SK-N-SH treated with all-trans-retinoic acid at 6 μM for 48 hours (cell line): ENCODE measurements around the gene NT5DC1.

Experiments
- ATAC-seq: fragments of 200-7000 bp; cut with Tn5 transposase; 3 replicates; pipeline ENCODE4 v1.9.1; 2020; ENCODE audit warnings: mild to moderate bottlenecking, moderate library complexity
- BACH2 ChIP-seq: fragments of 250-450 bp; sonication (Bioruptor Pico); IDR thresholded peaks from 2 replicates; pipeline ENCODE4 v1.9.0; 2021; ENCODE audit warnings: mild to moderate bottlenecking, borderline replicate concordance
- CREB5 ChIP-seq: fragments of 250-450 bp; sonication (Bioruptor Pico); IDR thresholded peaks from 2 replicates; pipeline ENCODE4 v1.5.1; 2020; ENCODE audit warnings: low read depth, mild to moderate bottlenecking, moderate library complexity
- CSDC2 ChIP-seq: fragments of 250-450 bp; sonication (Bioruptor Pico); IDR thresholded peaks from 2 replicates; pipeline ENCODE4 v1.5.0; 2020; ENCODE audit warnings: mild to moderate bottlenecking, moderate library complexity
- CSRNP3 ChIP-seq: fragments of 250-450 bp; sonication (Bioruptor Pico); IDR thresholded peaks from 2 replicates; pipeline ENCODE4 v1.5.1; 2021; ENCODE audit warnings: mild to moderate bottlenecking, moderate library complexity
- ESRRG ChIP-seq: fragments of 250-450 bp; sonication (Bioruptor Pico); IDR thresholded peaks from 2 replicates; pipeline ENCODE4 v1.6.1; 2021; ENCODE audit warnings: mild to moderate bottlenecking
- GLIS3 ChIP-seq: fragments of 250-450 bp; sonication (Bioruptor Pico); IDR thresholded peaks from 2 replicates; pipeline ENCODE4 v1.5.0; 2020; ENCODE audit warnings: mild to moderate bottlenecking, moderate library complexity
- ISL1 ChIP-seq: fragments of 250-450 bp; sonication (Bioruptor Pico); IDR thresholded peaks from 2 replicates; pipeline ENCODE4 v2.1.2; 2022; ENCODE audit warnings: mild to moderate bottlenecking, moderate library complexity
- OSR1 ChIP-seq: fragments of 250-450 bp; sonication (Bioruptor Pico); IDR thresholded peaks from 2 replicates; pipeline ENCODE4 v1.8.0; 2022; ENCODE audit warnings: moderate library complexity, mild to moderate bottlenecking, inconsistent platforms
- PATZ1 ChIP-seq: fragments of 250-450 bp; sonication (Bioruptor Pico); IDR thresholded peaks from 2 replicates; pipeline ENCODE4 v1.8.0; 2020; ENCODE audit warnings: mild to moderate bottlenecking, moderate library complexity, borderline replicate concordance
- POU6F1 ChIP-seq: fragments of 250-450 bp; sonication (Bioruptor Pico); IDR thresholded peaks from 2 replicates; pipeline ENCODE4 v1.8.0; 2021; ENCODE audit warnings: low read depth, mild to moderate bottlenecking, moderate library complexity, borderline replicate concordance
- PPARA ChIP-seq: fragments of 250-450 bp; sonication (Bioruptor Pico); IDR thresholded peaks from 2 replicates; pipeline ENCODE4 v1.5.0; 2020; ENCODE audit warnings: mild to moderate bottlenecking, borderline replicate concordance
- RARB ChIP-seq: fragments of 250-450 bp; sonication (Bioruptor Pico); IDR thresholded peaks from 2 replicates; pipeline ENCODE4 v1.8.0; 2021; ENCODE audit warnings: mild to moderate bottlenecking, moderate library complexity
- SNAI2 ChIP-seq: fragments of 250-450 bp; sonication (Bioruptor Pico); IDR thresholded peaks from 2 replicates; pipeline ENCODE4 v1.5.0; 2020; ENCODE audit warnings: mild to moderate bottlenecking, moderate library complexity
- TCF4 ChIP-seq: fragments of 250-450 bp; sonication (Bioruptor Pico); IDR thresholded peaks from 2 replicates; pipeline ENCODE4 v1.8.0; 2021; ENCODE audit warnings: mild to moderate bottlenecking, moderate library complexity, borderline replicate concordance
- TOX ChIP-seq: fragments of 250-450 bp; sonication (Bioruptor Pico); IDR thresholded peaks from 2 replicates; pipeline ENCODE4 v1.8.0; 2021; ENCODE audit warnings: mild to moderate bottlenecking, moderate library complexity, borderline replicate concordance
- TSHZ2 ChIP-seq: fragments of 250-450 bp; sonication (Bioruptor Pico); IDR thresholded peaks from 2 replicates; pipeline ENCODE4 v1.5.0; 2020; ENCODE audit warnings: mild to moderate bottlenecking, moderate library complexity
- ZC3H10 ChIP-seq: fragments of 250-450 bp; sonication (Bioruptor Pico); IDR thresholded peaks from 2 replicates; pipeline ENCODE4 v1.5.1; 2021; ENCODE audit warnings: mild to moderate bottlenecking, moderate library complexity
- ZNF565 ChIP-seq: fragments of 450-650 bp; formaldehyde crosslinking; conservative IDR thresholded peaks from 2 replicates; pipeline ENCODE4 v1.5.0; 2020; ENCODE audit warnings: low read depth, mild to moderate bottlenecking, moderate library complexity
- ZNF70 ChIP-seq: fragments of 450-650 bp; formaldehyde crosslinking; IDR thresholded peaks from 2 replicates; pipeline ENCODE4 v1.5.0; 2020; ENCODE audit warnings: mild to moderate bottlenecking, moderate library complexity
- ZNF8 ChIP-seq: fragments of 450-650 bp; formaldehyde crosslinking; IDR thresholded peaks from 2 replicates; pipeline ENCODE4 v1.5.0; 2020; ENCODE audit warnings: mild to moderate bottlenecking, moderate library complexity

Gene NT5DC1

GRCh38 chr6:116176596-116176995 lies 75.9 kb downstream of the NT5DC1 start:
- no peak for ATAC-seq
- TF ChIP-seq CSDC2 (CRISPR knock-in tag), result no peak
- TF ChIP-seq ISL1 (CRISPR knock-in tag), result no peak
- no peak for TF ChIP-seq GLIS3
- TF ChIP-seq BACH2 (CRISPR knock-in tag), result no peak
- no peak for TF ChIP-seq TOX (CRISPR knock-in tag)
- TF ChIP-seq PPARA (CRISPR knock-in tag), result no peak
- no peak for TF ChIP-seq RARB (CRISPR knock-in tag)
- no peak for TF ChIP-seq ZNF8 (CRISPR knock-in tag)
- no peak for TF ChIP-seq OSR1
- TF ChIP-seq POU6F1 (CRISPR knock-in tag), result no peak
- TF ChIP-seq TCF4 (CRISPR knock-in tag), result no peak
- no peak for TF ChIP-seq PATZ1 (CRISPR knock-in tag)
- no peak for TF ChIP-seq CSRNP3
- TF ChIP-seq ESRRG (CRISPR knock-in tag), result no peak
- TF ChIP-seq, all 23 proteins: peak for 0

GRCh38 chr6:116180375-116180774 lies 79.7 kb downstream of the NT5DC1 start:
- TF ChIP-seq ZNF70 (CRISPR knock-in tag), result no peak
- TF ChIP-seq TOX (CRISPR knock-in tag), result no peak
- TF ChIP-seq GLIS3, result no peak
- TF ChIP-seq PPARA (CRISPR knock-in tag), result no peak
- TF ChIP-seq CSDC2 (CRISPR knock-in tag), result no peak
- TF ChIP-seq TCF4 (CRISPR knock-in tag), result no peak
- TF ChIP-seq ISL1 (CRISPR knock-in tag), result no peak
- no peak for TF ChIP-seq RARB (CRISPR knock-in tag)
- no peak for TF ChIP-seq ESRRG (CRISPR knock-in tag)
- no peak for TF ChIP-seq CSRNP3
- no peak for TF ChIP-seq TSHZ2 (CRISPR knock-in tag)
- TF ChIP-seq POU6F1 (CRISPR knock-in tag), result no peak
- TF ChIP-seq SNAI2 (CRISPR knock-in tag), result no peak
- no peak for TF ChIP-seq ZNF565 (CRISPR knock-in tag)
- TF ChIP-seq BACH2 (CRISPR knock-in tag), result no peak
- no peak for TF ChIP-seq CREB5 (CRISPR knock-in tag)
- no peak for TF ChIP-seq ZC3H10

More at GRCh38 chr6:116180375-116180774, 79.7 kb downstream of the NT5DC1 start:
- ATAC-seq, result no peak
